Renal cortical epithelial cell (primary cell): ENCODE measurements around the gene ANAPC2. TPM values are rescaled to one million over a fixed set of nuclear protein-coding genes. Genes with fewer than 3 reads are reported as not detected.

Source experiments
- DNase-seq: peaks from one replicate; pipeline ENCODE4 v3.0.0-alpha.2; 2011; ENCODE audit warnings: low read depth
- total RNA-seq: library from RNA; depleted of rRNA; stranded (reverse); fragments of >200 nt; gene quantifications from 2 replicates; pipeline ENCODE4 v1.2.3, GENCODE V29; 2014

Gene ANAPC2
- total RNA-seq, 1 donor from 2014 or later, result 28.9 TPM

DNA sequence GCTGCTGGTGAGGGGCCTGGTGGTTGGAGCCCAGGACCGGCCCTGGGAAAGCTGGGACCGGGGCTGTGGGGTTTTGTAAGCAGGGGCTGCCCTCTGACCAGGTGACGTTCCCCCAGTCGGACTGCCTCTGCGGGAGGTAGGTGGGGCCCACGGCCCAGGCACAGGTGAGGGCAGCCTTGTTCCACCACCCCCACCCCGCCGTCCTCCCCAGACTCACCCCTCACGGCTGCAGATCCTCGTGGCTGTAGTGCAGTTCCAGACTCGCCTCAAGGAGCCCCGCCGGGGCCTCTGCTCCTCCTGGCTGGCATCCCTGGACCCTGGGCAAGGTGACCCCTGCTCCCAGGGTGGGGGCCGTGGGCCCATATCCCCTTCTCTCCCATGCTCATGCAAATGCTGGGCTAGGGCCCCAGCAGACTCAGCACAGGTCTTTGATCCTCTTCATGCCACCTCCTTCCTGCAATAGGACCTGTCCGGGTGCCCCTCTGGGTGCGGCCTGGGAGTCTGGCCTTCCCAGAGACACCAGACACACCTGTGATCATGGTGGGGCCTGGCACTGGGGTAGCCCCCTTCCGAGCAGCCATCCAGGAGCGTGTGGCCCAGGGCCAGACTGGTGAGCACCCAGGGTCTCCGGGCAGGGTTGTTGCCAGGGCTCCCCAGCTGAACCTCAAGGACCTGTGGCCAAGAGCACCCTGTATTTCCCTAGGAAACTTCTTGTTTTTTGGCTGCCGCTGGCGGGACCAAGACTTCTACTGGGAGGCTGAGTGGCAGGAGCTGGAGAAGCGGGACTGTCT lies 27.0 kb upstream of the ANAPC2 start:
- no peak for DNase-seq

DNA sequence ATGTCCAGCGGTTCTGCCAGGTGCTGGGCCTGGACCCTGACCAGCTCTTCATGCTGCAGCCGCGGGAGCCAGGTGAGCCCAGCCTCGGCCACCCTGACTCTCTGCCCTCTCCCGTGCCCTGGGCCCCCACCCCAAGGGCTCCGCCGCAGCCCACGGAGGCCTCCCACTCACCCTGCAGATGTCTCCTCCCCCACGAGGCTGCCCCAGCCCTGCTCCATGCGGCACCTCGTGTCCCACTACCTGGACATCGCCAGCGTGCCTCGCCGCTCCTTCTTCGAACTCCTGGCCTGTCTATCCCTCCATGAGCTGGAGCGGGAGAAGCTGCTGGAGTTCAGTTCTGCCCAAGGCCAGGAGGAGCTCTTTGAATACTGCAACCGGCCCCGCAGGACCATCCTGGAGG lies 26.3 kb upstream of the ANAPC2 start:
- no peak for DNase-seq

DNA sequence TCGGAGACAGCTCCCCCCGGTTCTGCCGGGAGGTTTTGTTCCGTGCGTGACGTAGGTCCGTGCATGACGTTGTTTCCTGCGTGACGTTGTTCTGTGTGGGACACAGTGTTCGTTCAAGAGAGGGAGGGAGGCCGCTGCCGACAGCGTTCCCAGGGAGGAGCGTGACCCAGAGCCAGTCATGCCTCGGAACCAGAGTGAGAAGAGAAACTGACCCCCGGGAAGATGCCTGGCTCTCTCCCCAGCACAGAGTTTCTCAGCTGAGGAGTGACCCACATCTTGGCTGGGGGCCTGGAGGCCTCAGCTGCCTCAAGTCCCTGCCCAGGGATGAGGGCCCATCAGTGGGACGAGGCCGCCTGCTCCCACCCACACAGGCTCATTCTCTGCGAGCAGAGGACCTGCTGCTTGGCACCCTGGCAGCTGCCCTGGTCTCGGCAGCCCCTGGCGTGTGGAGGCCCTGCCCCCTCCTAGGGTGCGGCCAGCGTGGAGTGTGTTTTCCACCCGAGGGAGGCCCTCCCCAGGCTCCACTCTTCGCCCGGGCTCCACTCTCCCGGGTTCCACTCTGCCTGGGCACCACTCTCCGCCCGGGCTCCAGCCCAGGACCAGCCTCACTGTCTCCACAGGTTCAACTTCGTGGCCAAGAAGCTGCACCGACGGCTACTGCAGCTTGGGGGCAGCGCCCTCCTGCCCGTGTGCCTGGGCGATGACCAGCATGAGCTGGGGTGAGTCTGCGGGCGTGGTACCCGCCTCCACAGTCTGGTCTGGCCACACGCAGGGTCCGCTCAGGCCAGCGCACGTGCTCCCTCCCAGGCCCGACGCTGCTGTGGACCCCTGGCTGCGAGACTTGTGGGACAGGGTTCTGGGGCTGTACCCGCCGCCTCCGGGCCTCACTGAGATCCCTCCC lies 25.1 kb upstream of the ANAPC2 start:
- no peak for DNase-seq

DNA sequence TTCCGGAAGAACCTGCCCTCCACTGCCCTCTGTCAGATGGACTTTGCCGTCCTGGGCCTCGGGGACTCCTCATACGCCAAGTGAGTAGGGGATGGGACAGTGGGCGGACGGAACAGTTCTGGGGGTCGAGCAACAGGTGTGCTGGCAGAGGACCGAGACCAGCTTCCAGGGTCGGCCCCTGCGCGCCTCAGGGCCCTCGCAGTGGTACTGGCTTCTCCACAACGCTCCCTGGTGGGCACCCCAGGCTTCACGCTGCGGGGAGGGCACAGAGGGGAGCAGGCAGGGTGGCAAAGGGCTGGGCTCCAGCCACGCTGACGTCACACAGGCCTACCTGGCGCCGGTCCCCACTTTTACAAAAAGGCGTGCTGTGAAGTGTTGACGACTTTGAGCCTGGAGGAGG lies 24.2 kb upstream of the ANAPC2 start:
- no peak for DNase-seq

DNA sequence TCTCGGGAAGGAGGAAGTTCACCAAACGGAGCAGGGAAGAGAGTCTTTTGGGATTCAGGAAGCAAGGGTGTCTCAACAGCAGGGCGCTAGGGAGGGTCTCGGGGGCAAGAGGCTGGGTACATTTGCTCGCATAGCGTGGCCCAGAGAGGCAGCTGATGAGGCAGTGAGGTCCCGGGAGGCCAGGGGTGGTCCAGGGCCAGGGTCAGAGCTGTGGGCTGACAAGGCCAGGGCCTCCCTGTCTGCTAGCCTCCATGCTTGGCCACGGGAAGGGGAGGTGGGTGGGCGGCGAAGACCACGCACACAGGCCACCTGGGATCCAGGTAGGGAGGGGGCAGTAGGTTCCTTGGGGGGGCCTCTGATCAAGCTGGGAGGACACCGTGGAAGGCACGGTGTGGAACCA lies 23.2 kb upstream of the ANAPC2 start:
- DNase-seq, result no peak

DNA sequence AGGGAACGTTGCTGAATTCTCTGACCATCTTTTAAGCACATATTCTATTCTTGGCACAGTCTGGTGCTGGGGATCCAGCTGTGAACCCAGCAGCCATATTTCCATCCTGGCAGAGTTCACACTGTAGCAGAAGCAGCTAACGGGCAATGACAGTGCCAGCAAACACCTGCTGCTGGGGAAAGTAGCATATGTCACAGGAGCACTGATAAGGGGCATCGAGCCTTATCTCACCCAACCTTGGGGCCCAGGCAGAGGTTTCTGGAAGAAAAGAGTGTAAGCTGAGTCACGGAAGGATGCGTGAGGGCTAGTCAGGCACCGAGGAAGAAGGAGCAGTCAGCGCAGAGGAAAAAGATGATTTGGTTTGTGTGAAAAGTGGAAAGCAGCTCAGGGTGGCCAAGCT lies 18.2 kb upstream of the ANAPC2 start:
- no peak for DNase-seq

DNA sequence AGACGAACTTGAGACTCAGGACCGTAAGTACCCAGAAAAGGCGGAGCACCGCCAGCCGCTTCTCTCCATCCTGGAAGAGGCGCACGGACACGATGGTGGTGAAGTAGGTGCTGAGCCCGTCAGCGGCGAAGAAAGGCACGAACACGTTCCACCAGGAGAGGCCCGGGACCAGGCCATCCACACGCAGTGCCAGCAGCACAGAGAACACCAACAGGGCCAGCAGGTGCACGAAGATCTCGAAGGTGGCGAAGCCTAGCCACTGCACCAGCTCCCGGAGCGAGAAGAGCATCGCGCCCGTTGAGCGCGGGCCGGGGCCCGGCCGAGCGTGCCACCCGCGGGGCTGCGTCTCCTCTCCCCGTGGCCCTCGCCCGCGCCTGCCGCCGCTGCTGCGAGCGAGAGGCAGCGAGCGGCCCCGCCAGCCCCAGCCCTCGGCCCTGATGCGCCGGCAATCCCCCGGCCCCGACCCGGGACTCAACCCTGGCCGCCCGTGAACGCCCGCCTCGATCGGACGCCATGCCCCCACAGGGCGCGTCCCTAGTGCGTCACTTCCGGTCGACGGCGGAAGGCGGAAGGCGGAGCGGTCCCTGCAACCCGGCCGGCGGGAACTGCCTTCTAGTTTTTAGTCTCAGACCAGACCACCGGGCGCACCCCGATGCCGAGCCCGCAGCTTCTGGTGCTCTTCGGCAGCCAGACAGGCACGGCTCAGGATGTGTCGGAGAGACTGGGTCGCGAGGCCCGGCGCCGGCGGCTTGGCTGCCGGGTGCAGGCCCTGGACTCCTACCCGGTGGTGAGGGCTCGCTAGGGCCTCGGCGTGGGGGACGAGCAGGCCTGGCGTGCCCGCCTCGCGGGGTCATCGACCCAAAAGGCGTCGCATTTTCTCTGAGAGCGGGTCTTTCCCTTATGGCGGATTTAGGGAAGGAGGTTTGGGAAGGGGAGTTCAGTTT lies 17.0 kb upstream of the ANAPC2 start, which contains the start of the genes NDOR1 and TMEM203:
NDOR1 (plus strand) TSS at position 575 of the 944 bp plus-strand sequence; CDS start at position 653, 78 bp downstream.
TMEM203 (minus strand) TSS at position 523 of the 944 bp plus-strand sequence; CDS start at position 289, 234 bp downstream.
- peak; percentile 37 for DNase-seq

DNA sequence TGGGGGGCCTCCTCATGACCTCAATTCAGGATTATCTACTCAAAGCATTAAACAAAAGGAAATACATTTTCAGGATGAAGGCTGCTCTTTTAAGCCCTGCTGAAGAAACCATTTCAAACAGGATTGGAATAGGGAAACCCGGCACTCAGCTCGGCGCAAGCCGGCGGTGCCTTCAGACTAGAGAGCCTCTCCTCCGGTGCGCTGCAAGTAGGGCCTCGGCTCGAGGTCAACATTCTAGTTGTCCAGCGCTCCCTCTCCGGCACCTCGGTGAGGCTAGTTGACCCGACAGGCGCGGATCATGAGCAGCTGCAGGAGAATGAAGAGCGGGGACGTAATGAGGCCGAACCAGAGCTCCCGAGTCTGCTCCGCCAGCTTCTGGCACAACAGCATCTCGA lies 16.4 kb upstream of the ANAPC2 start:
- no peak for DNase-seq

DNA sequence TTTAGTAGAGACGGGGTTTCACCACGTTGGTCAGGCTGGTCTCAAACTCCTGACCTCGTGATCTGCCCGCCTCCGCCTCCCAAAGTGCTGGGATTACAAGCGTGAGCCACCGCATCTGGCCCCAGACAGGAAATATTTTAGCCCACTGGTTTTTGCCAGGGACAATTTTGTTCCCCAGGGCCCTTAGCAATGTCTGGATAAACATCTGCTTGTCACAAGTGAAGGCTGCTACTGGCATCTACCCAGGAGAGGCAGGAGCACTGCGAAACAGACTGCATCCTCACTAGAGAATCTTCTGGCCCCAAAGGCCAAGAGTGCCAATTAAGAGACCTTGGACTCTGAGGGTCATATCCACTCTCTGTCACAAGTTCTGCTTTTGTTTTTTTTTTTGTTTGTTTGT lies 14.6 kb upstream of the ANAPC2 start:
- no peak for DNase-seq

DNA sequence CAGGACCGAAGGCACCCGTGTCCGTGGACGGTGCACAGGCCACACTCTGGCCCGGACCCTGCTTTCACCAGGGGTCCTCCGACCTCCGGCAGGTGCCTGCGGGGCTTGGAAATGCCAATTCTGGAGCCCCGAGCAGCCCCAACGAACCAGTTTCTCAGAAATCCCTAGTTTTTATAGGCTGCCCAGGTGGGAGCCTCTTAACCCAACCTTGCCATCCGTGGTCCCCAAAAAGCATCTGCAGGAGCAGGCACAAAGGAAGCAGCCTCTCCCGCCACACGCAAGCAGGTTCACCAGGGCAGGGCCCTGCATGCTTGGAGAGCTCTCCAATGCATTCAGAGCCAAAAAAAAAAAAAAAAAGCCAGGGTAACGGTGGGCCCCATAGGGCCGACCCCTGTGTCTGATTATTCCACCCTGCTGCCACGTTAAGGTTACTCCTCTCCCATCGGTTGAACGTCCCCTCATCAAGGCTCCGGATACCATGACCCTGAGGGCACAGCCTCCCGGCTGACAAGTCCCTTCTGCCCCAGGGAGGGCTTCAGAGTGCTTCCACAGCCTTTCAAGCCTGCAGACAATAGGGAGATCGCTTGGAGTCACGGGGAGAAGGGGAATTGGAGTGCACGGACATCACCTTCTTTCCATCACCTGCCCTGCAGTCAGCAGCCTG lies 13.0 kb upstream of the ANAPC2 start:
- DNase-seq, result no peak

DNA sequence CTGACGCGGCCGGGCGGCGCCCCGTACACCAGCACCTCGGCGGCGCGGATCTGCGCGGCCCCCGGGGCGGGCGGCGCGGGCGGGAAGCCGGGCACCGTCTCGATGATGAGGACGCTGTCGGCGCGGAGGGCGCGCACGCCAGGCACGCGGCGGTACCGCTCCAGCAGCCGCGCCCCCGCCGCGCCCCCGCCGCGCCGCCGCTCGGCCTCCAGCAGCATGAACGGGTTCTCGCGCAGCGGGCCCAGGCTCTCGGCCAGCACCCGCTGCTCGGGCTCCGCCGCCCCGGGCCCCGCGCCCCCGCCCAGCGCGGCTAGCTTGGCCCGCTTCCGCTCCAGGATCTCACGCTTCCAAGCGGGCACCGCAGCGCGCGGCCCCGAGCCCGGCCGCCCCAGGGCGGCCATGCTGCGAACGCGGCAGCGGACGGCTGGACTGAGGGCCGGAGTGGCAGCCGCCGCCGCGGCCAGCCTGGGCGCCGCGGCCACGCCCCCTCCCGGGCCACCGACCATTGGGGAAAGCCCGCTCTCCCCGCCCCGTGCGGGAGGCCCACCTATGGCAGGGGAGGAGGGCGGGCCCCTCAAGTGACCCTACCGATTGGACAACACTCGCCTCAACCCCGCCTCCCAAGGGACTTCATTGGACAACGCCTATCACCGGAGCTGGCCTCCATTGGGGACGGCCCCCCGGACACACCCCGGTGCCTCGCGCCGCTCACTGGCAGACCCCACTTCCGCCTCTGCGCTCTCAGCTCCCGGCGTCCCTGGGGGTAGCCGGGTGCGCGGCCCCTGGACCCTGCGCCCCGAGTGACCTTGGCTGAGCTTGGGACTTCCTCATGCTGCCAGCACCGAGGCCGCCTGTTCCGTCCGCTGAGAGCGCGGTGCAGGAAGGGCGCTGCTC lies 12.2 kb upstream of the ANAPC2 start, which contains the start of gene TPRN:
TPRN (minus strand) TSS at position 431 of the 894 bp plus-strand sequence; CDS start at position 401, 30 bp downstream.
- peak; percentile 95 for DNase-seq

DNA sequence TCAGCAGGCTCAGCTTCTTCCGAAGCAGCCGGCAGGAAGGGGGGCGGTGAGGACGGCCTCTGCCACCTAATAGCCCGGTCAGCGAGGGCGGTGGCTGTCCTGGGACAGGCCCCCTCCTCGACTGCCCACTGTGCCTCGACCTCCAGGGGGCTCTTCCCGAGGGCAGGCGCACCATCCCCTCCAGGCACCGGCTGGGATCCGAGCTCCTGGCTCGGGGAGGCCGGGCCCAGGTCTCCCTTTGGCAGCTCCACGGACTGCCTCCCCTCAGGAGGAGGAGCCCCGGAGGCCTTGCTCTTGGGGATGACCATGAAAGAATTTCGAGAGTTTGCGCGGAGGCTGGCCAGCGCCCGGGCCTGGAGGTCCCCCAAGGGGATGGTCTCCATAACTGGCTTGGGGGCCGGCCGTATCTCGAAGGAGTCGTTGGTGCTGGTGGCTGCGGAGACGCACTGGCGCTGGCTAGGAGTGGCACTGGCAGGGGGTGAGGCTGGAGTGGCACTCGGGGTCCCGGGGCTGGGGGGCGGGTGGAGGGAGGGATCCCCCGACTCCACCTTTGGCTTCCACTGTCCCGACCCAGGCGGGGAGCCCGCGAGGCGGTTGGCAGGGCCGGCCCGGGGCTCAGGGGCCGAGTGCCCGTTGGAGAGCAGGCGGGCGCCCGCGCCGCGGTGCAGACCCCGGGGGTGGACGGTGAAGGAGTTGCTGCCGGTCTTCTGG lies 11.2 kb upstream of the ANAPC2 start:
- DNase-seq, result no peak

DNA sequence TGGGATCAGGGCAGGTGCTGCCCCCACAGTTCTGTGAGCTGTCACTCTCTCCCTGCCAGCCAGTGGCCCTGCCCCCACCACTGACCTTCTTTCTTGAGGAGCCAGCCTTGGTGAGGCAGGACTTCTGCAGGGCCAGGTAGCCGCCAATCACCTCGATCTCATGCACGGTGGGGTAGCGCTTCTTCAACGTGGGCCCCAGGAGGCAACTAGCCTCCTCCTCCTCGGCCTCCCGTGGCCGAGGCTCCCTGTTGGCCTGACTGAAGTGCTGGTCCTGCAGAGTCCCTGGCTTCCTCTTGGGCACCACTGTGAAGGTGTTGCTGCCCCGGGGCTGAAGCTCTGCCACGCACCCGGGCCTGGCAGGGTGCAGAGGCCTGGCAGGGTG lies 10.5 kb upstream of the ANAPC2 start:
- DNase-seq, result no peak

DNA sequence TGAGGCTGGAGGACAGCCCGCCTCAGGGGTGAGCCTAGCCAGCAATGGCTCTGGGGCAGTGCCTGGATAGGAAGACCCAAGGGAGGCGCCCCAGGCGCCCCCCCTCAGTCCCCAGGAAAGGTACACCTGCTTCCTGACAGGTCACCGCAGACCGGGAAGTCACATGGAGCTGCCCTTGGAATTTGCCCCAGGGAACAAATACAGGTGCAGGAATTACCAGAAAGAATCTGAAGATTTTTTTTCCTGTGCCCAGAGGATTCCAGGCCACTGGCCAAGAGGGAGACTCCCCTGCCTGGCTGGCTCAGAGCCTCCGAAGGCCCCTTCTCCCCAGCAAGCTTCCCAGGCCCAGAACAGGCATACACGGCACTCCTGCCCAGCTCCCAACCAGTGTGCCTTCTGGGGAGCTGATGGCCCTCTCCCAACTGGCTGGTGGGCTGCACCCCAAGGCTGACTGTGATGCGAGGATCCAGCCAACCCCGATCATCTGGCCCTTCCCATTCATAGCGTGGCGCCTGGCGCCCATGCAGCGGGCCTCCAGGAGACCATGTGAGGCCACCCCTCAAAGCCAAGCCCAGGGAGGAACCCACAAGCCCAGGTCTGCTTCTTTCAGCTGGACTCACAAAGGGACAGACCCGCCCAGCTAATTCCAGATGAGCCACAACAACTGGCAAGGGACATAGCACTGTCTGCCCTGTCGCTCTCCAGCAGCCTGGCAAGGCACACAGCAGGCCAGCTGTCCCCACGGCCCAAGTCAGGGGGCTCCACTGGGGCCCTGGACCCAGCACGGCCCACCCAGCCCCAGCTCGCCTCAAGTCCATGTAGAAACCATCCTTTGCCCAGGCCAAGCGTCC lies 9.9 kb upstream of the ANAPC2 start:
- peak; percentile 68 for DNase-seq

DNA sequence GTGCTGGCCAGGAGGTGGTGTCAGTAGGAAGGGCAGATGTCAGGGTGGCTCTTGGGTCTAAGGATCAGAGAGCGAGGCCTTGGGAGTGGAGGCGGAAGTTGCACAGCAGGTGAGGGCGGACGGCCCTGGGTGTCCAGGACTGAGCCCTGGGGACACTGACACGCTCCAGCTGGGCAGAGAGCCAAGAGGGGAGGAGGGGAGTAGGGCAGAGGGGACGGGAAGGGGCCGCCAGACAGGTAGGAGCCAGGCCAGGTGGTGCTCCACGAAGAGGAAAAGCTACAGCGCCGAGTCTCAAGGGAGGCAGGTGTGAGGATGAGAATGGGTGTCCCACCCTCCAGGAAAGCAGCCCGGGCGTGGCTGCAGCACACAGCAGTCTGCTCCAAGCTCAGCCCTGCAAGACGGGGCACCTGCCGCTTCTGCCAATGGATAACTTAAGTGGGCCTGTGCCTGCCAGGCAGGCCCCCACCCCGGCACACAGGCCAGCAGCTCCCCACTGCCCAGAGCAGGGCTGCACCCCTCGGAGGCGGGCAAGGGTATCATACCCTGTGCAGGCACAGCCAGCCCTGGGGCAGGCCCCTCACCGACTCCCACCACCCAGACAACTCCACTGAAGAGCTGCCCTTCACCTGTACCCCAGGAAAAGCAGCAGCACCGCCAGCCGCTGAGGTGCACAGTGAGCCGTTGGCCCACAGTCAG lies 7.3 kb upstream of the ANAPC2 start:
- DNase-seq, result no peak

DNA sequence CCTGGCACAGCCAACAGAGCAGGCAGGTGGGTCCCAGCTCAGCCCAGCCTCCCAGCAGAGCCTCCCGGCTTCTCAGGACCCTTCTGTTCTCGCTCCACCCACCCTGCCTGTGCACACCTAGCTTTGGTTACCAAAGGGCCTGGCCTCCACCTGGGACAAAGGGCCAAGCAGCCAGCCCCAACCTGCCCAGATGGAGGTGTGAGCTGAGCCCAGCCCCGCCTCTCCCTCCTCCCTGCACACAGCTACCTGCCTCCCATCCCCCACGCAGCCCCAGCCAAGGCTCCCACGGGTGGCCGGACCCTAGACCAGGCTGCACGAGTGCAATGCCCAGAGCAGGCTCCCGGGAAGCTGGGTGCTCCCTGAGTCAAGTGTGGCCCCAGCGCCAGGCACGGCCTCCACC lies 6.5 kb upstream of the ANAPC2 start:
- no peak for DNase-seq

DNA sequence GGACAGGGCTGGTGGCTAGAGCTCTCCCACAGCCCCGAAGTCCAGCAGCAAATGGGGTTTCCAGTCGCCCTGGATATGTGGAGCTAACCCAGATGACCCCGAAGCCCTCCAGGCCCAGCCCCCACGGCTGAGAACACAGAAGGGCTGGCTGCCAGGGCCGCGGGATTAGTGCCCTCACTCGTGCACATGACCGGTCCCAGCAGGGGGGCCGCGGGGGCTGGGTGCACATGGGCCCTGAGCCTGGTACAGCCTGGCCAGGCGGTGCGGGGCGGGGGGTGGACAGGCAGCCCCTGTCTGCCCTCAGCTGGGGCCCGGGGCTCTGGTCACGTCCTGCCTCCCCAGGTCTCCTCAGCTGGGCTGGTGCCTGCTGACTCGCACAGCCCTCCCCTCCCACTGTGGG lies 6.0 kb upstream of the ANAPC2 start:
- DNase-seq, result no peak

DNA sequence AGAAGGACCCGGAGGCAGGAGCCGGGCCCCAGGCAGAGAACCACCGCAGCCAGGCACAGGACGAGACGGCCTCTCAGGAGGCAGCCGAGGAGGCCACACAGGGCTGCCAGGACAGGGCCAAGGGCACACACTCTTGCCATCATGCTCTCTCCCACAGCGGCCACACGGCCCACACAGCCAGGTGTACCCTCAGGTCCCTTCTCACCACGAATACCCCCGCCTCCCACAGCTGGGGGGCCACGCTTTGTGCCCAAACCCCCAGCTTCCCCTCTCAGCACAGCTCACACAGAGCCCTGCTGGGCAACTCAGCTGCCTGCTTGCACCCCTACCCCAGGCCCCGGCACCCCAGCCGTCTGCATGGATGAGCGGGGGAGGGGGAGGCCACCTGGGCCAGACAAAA lies 5.4 kb upstream of the ANAPC2 start:
- no peak for DNase-seq
